ENCODE data around the gene SSUH2.

Gene SSUH2

GRCh38 chr3:8639659-8640000 is 5.0 kb downstream of the SSUH2 start:
- no peak for DNase-seq

GRCh38 chr3:8638994-8639658 is 5.5 kb downstream of the SSUH2 start:
- no peak for DNase-seq

- no peak for DNase-seq
Measured at GRCh38 chr3:8637348-8637747, 7.2 kb downstream of the SSUH2 start.

- DNase-seq, result no peak
Measured at GRCh38 chr3:8635631-8636030, 9.0 kb downstream of the SSUH2 start.

GRCh38 chr3:8635125-8635524 is 9.5 kb downstream of the SSUH2 start:
- DNase-seq, result no peak

- DNase-seq, result no peak
Measured at GRCh38 chr3:8632402-8633237, 12.0 kb downstream of the SSUH2 start.

GRCh38 chr3:8631661-8632060 is 12.9 kb downstream of the SSUH2 start:
- no peak for DNase-seq

- DNase-seq, result no peak
Measured at GRCh38 chr3:8629151-8630021, 15.2 kb downstream of the SSUH2 start.

GRCh38 chr3:8627949-8628348 is 16.6 kb downstream of the SSUH2 start:
- DNase-seq, result no peak

GRCh38 chr3:8627201-8627940 is 17.2 kb downstream of the SSUH2 start:
- DNase-seq, result no peak

GRCh38 chr3:8625991-8626390 is 18.6 kb downstream of the SSUH2 start:
- DNase-seq, result no peak

GRCh38 chr3:8624612-8625011 is 20.0 kb downstream of the SSUH2 start:
- DNase-seq, result no peak

GRCh38 chr3:8623741-8624140 is 20.9 kb downstream of the SSUH2 start:
- DNase-seq, result no peak

- DNase-seq, result no peak
Measured at GRCh38 chr3:8622873-8623691, 21.5 kb downstream of the SSUH2 start.

- no peak for DNase-seq
Measured at GRCh38 chr3:8621872-8622271, 22.7 kb downstream of the SSUH2 start.

GRCh38 chr3:8621141-8621540 is 23.5 kb downstream of the SSUH2 start:
- DNase-seq, result no peak

- DNase-seq, result no peak
Measured at GRCh38 chr3:8619548-8619947, 25.1 kb downstream of the SSUH2 start.

GRCh38 chr3:8618950-8619349 is 25.6 kb downstream of the SSUH2 start:
- DNase-seq, result no peak

GRCh38 chr3:8617921-8618320 is 26.7 kb downstream of the SSUH2 start:
- DNase-seq, result no peak

GRCh38 chr3:8610951-8611350 is 33.6 kb downstream of the SSUH2 start:
- DNase-seq, result no peak

GRCh38 chr3:8608791-8609467 is 35.7 kb downstream of the SSUH2 start:
- DNase-seq, result no peak
